NCI-H2196 (cell line): Measurements from ENCODE around the gene ZMPSTE24.
"Not testable (repeated sequence)": the region's sequence is repeated elsewhere in the genome, so short reads cannot be mapped to it uniquely, and the experiment has no call there.

Experiments used
- DNase-seq: peaks from one replicate; lab custom pipeline; 2025; ENCODE audit not compliant: unreplicated experiment; lab: John Stamatoyannopoulos, UW

The ZMPSTE24 gene

GRCh38 chr1:40257688-40258444 is at the start of gene ZMPSTE24:
ZMPSTE24 (plus strand) TSS chr1:40258236; CDS start chr1:40258272, 36 bp downstream.
- peak; percentile 95 for DNase-seq

- no peak for DNase-seq
Observed at GRCh38 chr1:40210511-40211204, 47.4 kb upstream of the ZMPSTE24 start.

- DNase-seq, result no peak
Observed at GRCh38 chr1:40218333-40218732, 39.7 kb upstream of the ZMPSTE24 start.

GRCh38 chr1:40221471-40221905 is 36.5 kb upstream of the ZMPSTE24 start:
- not testable (repeated sequence) for DNase-seq

- no peak for DNase-seq
Observed at GRCh38 chr1:40221977-40222772, 35.9 kb upstream of the ZMPSTE24 start.

GRCh38 chr1:40224040-40224439 is 34.0 kb upstream of the ZMPSTE24 start:
- no peak for DNase-seq

GRCh38 chr1:40226192-40226591 is 31.8 kb upstream of the ZMPSTE24 start:
- DNase-seq, result no peak

GRCh38 chr1:40232444-40232843 is 25.6 kb upstream of the ZMPSTE24 start:
- no peak for DNase-seq

GRCh38 chr1:40239626-40240025 is 18.4 kb upstream of the ZMPSTE24 start:
- no peak for DNase-seq

GRCh38 chr1:40240390-40240789 is 17.6 kb upstream of the ZMPSTE24 start:
- no peak for DNase-seq

- DNase-seq, result no peak
Observed at GRCh38 chr1:40241362-40241761, 16.7 kb upstream of the ZMPSTE24 start.

- DNase-seq, result no peak
Observed at GRCh38 chr1:40243351-40243750, 14.7 kb upstream of the ZMPSTE24 start.

GRCh38 chr1:40244138-40244744 is 13.8 kb upstream of the ZMPSTE24 start:
- no peak for DNase-seq

- no peak for DNase-seq
Observed at GRCh38 chr1:40245686-40246085, 12.3 kb upstream of the ZMPSTE24 start.

- DNase-seq, result no peak
Observed at GRCh38 chr1:40247655-40248054, 10.4 kb upstream of the ZMPSTE24 start, which contains the start of gene TMCO2. TMCO2 (plus strand) TSS chr1:40247937; CDS start chr1:40247994, 57 bp downstream.

GRCh38 chr1:40248412-40248811 is 9.6 kb upstream of the ZMPSTE24 start:
- DNase-seq, result no peak

- DNase-seq, result no peak
Observed at GRCh38 chr1:40251456-40251855, 6.6 kb upstream of the ZMPSTE24 start.

GRCh38 chr1:40252601-40253000 is 5.4 kb upstream of the ZMPSTE24 start:
- DNase-seq, result no peak

GRCh38 chr1:40255231-40255630 is 2.8 kb upstream of the ZMPSTE24 start:
- no peak for DNase-seq

GRCh38 chr1:40256401-40257084 is 1.5 kb upstream of the ZMPSTE24 start:
- no peak for DNase-seq

GRCh38 chr1:40257313-40257687 is 736 bp upstream of the ZMPSTE24 start:
- peak; percentile 57 for DNase-seq
